ENCODE measurements around the gene MED16. TPM values are rescaled to one million over a fixed set of nuclear protein-coding genes. Genes with fewer than 3 reads are reported as not detected.
A peak's percentile ranks its signal among the peaks of the same experiment; 100 is the strongest.

MED16 gene
- total and polyA plus RNA-seq, 7 experiments from 2014 or later: 47.5 to 142 (median 67.6) TPM

- H3K27ac Mint-ChIP-seq: peak within 1 kb of the TSS; percentile 83 to 97 (median 95)
- H3K27me3 ChIP-seq (ENCODE audit: control insufficient read depth in 2 of 2, insufficient read depth in 2 of 2, low read length in 2 of 2): no peaks in the 10 kb centered on the region
- ATAC-seq: peak; percentile 75
- H3K4me3 ChIP-seq (ENCODE audit: low read length): peak within 1 kb of the TSS; percentile 93
- H3K27ac ChIP-seq (ENCODE audit: low read depth, low read length): peak within 1 kb of the TSS; percentile 100
- peaks cover 19 to 54% (median 35%) of the 10 kb centered on the region in 7 donors for H3K4me1 Mint-ChIP-seq
- H3K9me3 ChIP-seq (ENCODE audit: control insufficient read depth in 2 of 3, low read length in 3 of 3): no peaks in the 10 kb centered on the region
- peaks cover 0 to 5% (median 0%) of the 10 kb centered on the region in 11 donors for H3K9me3 Mint-ChIP-seq
- peaks cover 0 to 2% (median 0%) of the 10 kb centered on the region in 5 donors for H3K27me3 Mint-ChIP-seq
- peak; percentile 75 to 92 (median 83) for DNase-seq
- ChIA-PET CTCF (interaction anchor here (1.4 kb wide), 1 partner anchor 49 kb away, joined by 4 read pairs; no protein-coding TSS in a partner anchor), POLR2A (interaction anchor here (0.7 to 8.8 kb wide), 6 partner anchors 12 to 169 kb away, joined by 3 to 82 read pairs (median 10); partner anchors contain the start of genes MED16 and RNU6-9)
- intact Hi-C loops (cut with micrococcal nuclease): loop anchor here in 1 of 2 donors (1.0 kb wide), 1 partner anchor 41 kb away; no protein-coding TSS in a partner anchor
- peaks cover 0 to 11% (median 0%) of the 10 kb centered on the region in 3 experiments for H3K36me3 ChIP-seq (ENCODE audit: control insufficient read depth in 2 of 3, insufficient read depth in 3 of 3, low read length in 3 of 3)
- peak within 1 kb of the TSS; percentile 72 to 92 (median 88) for H3K4me3 Mint-ChIP-seq
- H3K4me1 ChIP-seq (ENCODE audit: control insufficient read depth in 2 of 2, insufficient read depth in 2 of 2, low read length in 2 of 2): peaks cover 25 to 27% of the 10 kb centered on the region in 2 donors
- H3K36me3 Mint-ChIP-seq: peaks cover 0 to 8% (median 4%) of the 10 kb centered on the region in 5 donors
These were observed 20.2 kb upstream of the MED16 start, which contains the start of gene R3HDM4 for GRCh38 chr19:913080-913748. TSS of gene R3HDM4 (minus strand) at chr19:913219. CDS start at chr19:913157, 62 bp downstream.

- ChIA-PET CTCF (interaction anchor here (1.4 kb wide), 1 partner anchor 49 kb away, joined by 4 read pairs; no protein-coding TSS in a partner anchor), POLR2A (interaction anchor here (4.4 kb wide), 1 partner anchor 19 kb away, joined by 26 read pairs; the partner anchor contains the start of genes MED16 and RNU6-9)
- H3K36me3 Mint-ChIP-seq: peaks cover 0 to 8% (median 4%) of the 10 kb centered on the region in 5 donors
- Histone ChIP-seq H3K4me3 (ENCODE audit: low read length) (peak overlapping the region; percentile 57), H3K36me3 (ENCODE audit: control insufficient read depth in 2 of 3, insufficient read depth in 3 of 3, low read length in 3 of 3) (peaks cover 0 to 11% (median 0%) of the 10 kb centered on the region in 3 experiments), H3K9me3 (ENCODE audit: control insufficient read depth in 2 of 3, low read length in 3 of 3) (no peaks in the 10 kb centered on the region), H3K4me1 (ENCODE audit: control insufficient read depth in 2 of 2, insufficient read depth in 2 of 2, low read length in 2 of 2) (peaks cover 30% of the 10 kb centered on the region in 2 donors), H3K27me3 (ENCODE audit: control insufficient read depth in 2 of 2, insufficient read depth in 2 of 2, low read length in 2 of 2) (no peaks in the 10 kb centered on the region), H3K27ac (ENCODE audit: low read depth, low read length) (peak overlapping the region; percentile 100)
- intact Hi-C loops (cut with micrococcal nuclease): loop anchor here in 1 of 2 donors (1.0 kb wide), 1 partner anchor 40 kb away; no protein-coding TSS in a partner anchor
- no peak for ATAC-seq
- H3K4me1 Mint-ChIP-seq: peaks cover 19 to 59% (median 35%) of the 10 kb centered on the region in 7 donors
- H3K4me3 Mint-ChIP-seq: peak overlapping the region; percentile 49 to 92 (median 84)
- peak overlapping the region in 8 of 9 donors; percentile 68 to 95 (median 85) for H3K27ac Mint-ChIP-seq
- peaks cover 0 to 5% (median 0%) of the 10 kb centered on the region in 11 donors for H3K9me3 Mint-ChIP-seq
- no peaks in the 10 kb centered on the region for H3K27me3 Mint-ChIP-seq
- peak in 2 of 9 donors; percentile 44 to 45 for DNase-seq
These were observed 19.4 kb upstream of the MED16 start for GRCh38 chr19:912181-913079.

DNA sequence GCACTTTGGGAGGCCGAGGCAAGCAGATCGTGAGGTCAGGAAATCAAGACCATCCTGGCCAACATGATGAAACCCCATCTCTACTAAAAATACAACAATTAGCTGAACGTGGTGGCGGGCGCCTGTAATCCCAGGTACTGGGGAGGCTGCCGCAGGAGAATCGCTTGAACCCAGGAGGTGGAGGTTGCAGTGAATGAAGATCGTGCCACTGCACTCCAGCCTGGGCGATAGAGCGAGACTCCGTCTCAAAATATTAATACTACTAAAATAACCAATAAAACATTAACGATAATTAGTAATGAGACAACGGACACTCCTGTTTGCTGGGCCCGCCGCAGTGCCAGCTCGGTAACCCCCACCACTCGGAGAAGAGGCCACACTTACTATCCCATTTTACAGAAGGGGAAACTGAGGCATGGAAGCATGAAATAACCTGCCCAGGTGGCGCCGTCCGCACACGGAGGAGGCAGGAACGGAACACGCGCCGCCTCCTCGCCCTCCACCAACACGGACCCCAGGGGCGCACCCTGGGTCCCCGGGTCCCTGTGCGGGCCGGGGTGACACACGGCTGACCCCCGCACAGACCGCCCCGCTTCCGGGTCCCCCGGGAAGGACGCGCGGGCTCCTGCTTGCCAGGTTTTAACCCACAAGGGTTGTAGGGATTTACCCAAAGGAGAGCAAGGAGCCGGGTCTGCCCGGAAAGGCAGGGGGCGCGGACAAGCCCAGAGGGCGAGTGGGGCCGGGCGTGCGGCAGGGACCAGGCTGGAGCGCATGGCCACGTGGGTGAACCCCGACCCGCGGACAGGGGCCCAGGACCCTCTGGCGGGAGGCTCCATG, 18.4 kb upstream of the MED16 start:
- Mint-ChIP-seq H3K4me1 (peaks cover 27 to 64% (median 45%) of the 10 kb centered on the region in 7 donors), H3K36me3 (peaks cover 0 to 9% (median 4%) of the 10 kb centered on the region in 5 donors), H3K27me3 (no peaks in the 10 kb centered on the region), H3K4me3 (peak overlapping the region; percentile 57 to 91 (median 84)), H3K9me3 (peaks cover 0 to 5% (median 0%) of the 10 kb centered on the region in 11 donors), H3K27ac (peak overlapping the region; percentile 92 to 100 (median 100))
- ATAC-seq: no peak
- ChIA-PET CTCF (interaction anchor here (1.5 to 3.3 kb wide), 3 partner anchors 9 to 48 kb away, joined by 4 to 14 read pairs (median 5); partner anchors contain the start of genes MED16 and RNU6-9), POLR2A (interaction anchor here (0.5 to 10.7 kb wide), 6 partner anchors 9 to 163 kb away, joined by 3 to 196 read pairs (median 5); partner anchors contain the start of genes MED16 and RNU6-9)
- no peaks in the 10 kb centered on the region for H3K9me3 ChIP-seq (ENCODE audit: control insufficient read depth in 2 of 3, low read length in 3 of 3)
- H3K27me3 ChIP-seq (ENCODE audit: control insufficient read depth in 2 of 2, insufficient read depth in 2 of 2, low read length in 2 of 2): no peaks in the 10 kb centered on the region
- DNase-seq: peak in 2 of 9 donors; percentile 29 to 35
- intact Hi-C loops (cut with micrococcal nuclease): no loop called here
- peaks cover 0 to 11% (median 0%) of the 10 kb centered on the region in 3 experiments for H3K36me3 ChIP-seq (ENCODE audit: control insufficient read depth in 2 of 3, insufficient read depth in 3 of 3, low read length in 3 of 3)
- H3K27ac ChIP-seq (ENCODE audit: low read depth, low read length): peak overlapping the region; percentile 72
- peaks cover 40% of the 10 kb centered on the region in 2 donors for H3K4me1 ChIP-seq (ENCODE audit: control insufficient read depth in 2 of 2, insufficient read depth in 2 of 2, low read length in 2 of 2)
- no peak overlapping the region for H3K4me3 ChIP-seq (ENCODE audit: low read length)

DNA sequence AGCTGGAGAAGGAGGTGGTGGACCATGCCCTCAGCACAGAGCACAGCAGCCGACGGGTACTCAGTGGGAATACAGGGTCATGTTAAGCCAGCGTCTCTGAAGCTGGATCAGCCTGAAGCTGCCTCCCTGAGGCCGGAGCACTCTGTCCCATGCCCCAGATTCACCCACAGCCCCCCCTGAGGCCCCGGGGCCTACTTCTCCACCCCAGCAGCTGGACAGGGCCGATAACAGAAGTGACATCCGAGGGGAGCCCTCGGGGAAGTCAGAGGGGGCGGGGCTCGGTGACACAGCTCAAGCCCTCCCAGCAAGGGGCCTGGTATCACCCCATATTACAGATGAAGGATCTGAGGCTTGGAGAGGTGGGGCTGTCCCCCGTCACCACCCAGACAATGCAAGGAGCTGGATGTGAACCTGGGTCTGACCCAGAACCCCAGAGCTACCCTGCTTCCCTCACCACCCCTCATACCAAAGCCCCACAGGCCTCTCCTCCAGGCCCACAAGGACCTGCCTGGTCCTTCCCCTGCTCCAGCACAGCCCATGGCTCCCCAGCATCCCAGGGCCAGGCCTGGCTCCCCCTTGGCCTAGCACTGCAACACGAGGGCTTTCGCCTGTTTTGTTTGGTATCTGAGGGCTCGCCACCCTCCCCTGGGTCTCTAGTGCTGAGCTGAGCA, 14.3 kb upstream of the MED16 start:
- H3K4me1 Mint-ChIP-seq: peaks cover 27 to 81% (median 52%) of the 10 kb centered on the region in 7 donors
- ATAC-seq: peak; percentile 13
- H3K27ac ChIP-seq (ENCODE audit: low read depth, low read length): peak overlapping the region; percentile 95
- no peaks in the 10 kb centered on the region for H3K27me3 ChIP-seq (ENCODE audit: control insufficient read depth in 2 of 2, insufficient read depth in 2 of 2, low read length in 2 of 2)
- H3K9me3 Mint-ChIP-seq: peaks cover 0 to 5% (median 0%) of the 10 kb centered on the region in 11 donors
- peak overlapping the region; percentile 26 to 91 (median 79) for H3K4me3 Mint-ChIP-seq
- no peaks in the 10 kb centered on the region for H3K27me3 Mint-ChIP-seq
- no peak overlapping the region for H3K4me3 ChIP-seq (ENCODE audit: low read length)
- peak in 2 of 9 donors; percentile 11 to 50 for DNase-seq
- H3K9me3 ChIP-seq (ENCODE audit: control insufficient read depth in 2 of 3, low read length in 3 of 3): no peaks in the 10 kb centered on the region
- H3K36me3 Mint-ChIP-seq: peaks cover 0 to 9% (median 4%) of the 10 kb centered on the region in 5 donors
- intact Hi-C loops (cut with micrococcal nuclease): loop anchor here (2.0 to 10.0 kb wide), 2 partner anchors 13 to 243 kb away; partner anchors contain the start of gene RNF126 (in 1 of the 2)
- ChIA-PET CTCF (interaction anchor here (0.6 to 2.6 kb wide), 4 partner anchors 13 to 464 kb away, joined by 3 to 11 read pairs (median 8); partner anchors contain the start of gene WDR18), POLR2A (interaction anchor here (0.9 to 10.7 kb wide), 11 partner anchors 12 to 362 kb away, joined by 3 to 196 read pairs (median 6); partner anchors contain the start of genes ARHGAP45, CIRBP, MED16 and RNU6-9)
- H3K36me3 ChIP-seq (ENCODE audit: control insufficient read depth in 2 of 3, insufficient read depth in 3 of 3, low read length in 3 of 3): peaks cover 0 to 16% (median 0%) of the 10 kb centered on the region in 3 experiments
- peaks cover 34 to 42% of the 10 kb centered on the region in 2 donors for H3K4me1 ChIP-seq (ENCODE audit: control insufficient read depth in 2 of 2, insufficient read depth in 2 of 2, low read length in 2 of 2)
- H3K27ac Mint-ChIP-seq: peak overlapping the region; percentile 100

- peaks cover 0 to 5% (median 0%) of the 10 kb centered on the region in 11 donors for H3K9me3 Mint-ChIP-seq
- Histone ChIP-seq H3K27ac (ENCODE audit: low read depth, low read length) (peak overlapping the region; percentile 95), H3K9me3 (ENCODE audit: control insufficient read depth in 2 of 3, low read length in 3 of 3) (no peaks in the 10 kb centered on the region), H3K27me3 (ENCODE audit: control insufficient read depth in 2 of 2, insufficient read depth in 2 of 2, low read length in 2 of 2) (no peaks in the 10 kb centered on the region), H3K4me1 (ENCODE audit: control insufficient read depth in 2 of 2, insufficient read depth in 2 of 2, low read length in 2 of 2) (peaks cover 33 to 42% of the 10 kb centered on the region in 2 donors), H3K4me3 (ENCODE audit: low read length) (no peak overlapping the region), H3K36me3 (ENCODE audit: control insufficient read depth in 2 of 3, insufficient read depth in 3 of 3, low read length in 3 of 3) (peaks cover 0 to 23% (median 0%) of the 10 kb centered on the region in 3 experiments)
- CTCF ChIA-PET: interaction anchor here (2.3 to 2.6 kb wide), 2 partner anchors 14 to 42 kb away, joined by 11 read pairs; no protein-coding TSS in a partner anchor
- DNase-seq (peak in 2 of 9 donors; percentile 17 to 40), ATAC-seq (no peak)
- peak overlapping the region in 9 of 10 donors; percentile 56 to 91 (median 71) for H3K4me3 Mint-ChIP-seq
- POLR2A ChIA-PET: interaction anchor here (1.1 to 10.7 kb wide), 7 partner anchors 11 to 363 kb away, joined by 4 to 196 read pairs (median 6); partner anchors contain the start of genes CIRBP, MED16 and RNU6-9
- H3K36me3 Mint-ChIP-seq: peaks cover 0 to 9% (median 4%) of the 10 kb centered on the region in 5 donors
- H3K27ac Mint-ChIP-seq: peak overlapping the region; percentile 100
- H3K27me3 Mint-ChIP-seq: no peaks in the 10 kb centered on the region
- intact Hi-C loops (cut with micrococcal nuclease): loop anchor here (2.0 to 10.0 kb wide), 2 partner anchors 14 to 242 kb away; partner anchors contain the start of gene RNF126 (in 1 of the 2)
- H3K4me1 Mint-ChIP-seq: peaks cover 27 to 86% (median 52%) of the 10 kb centered on the region in 7 donors
These were observed 13.5 kb upstream of the MED16 start for GRCh38 chr19:906480-906879.

Data from naive thymus-derived CD4-positive, alpha-beta T cell (primary cell).